Neural cell (in vitro differentiated cells): Measurements from ENCODE around the gene NTNG1. TPM values are rescaled to one million over a fixed set of nuclear protein-coding genes. Genes with fewer than 3 reads are reported as not detected.

Source experiments
- H2AFZ ChIP-seq: fragments of 200-600, 300-800 bp; sonication (generic), shearing (Covaris generic); 2 replicates; pipeline ENCODE4 v1.6.0; 2014; ENCODE audit warnings: low read depth, mild to moderate bottlenecking, antibody characterized with exemption, low read length, moderate library complexity
- H3F3A ChIP-seq: fragments of 200-600 bp; shearing (Covaris generic); 2 replicates; pipeline ENCODE4 v1.6.1; 2016; ENCODE audit warnings: mild to moderate bottlenecking, moderate library complexity, mixed read lengths, antibody characterized with exemption, low read length; ENCODE audit not compliant: insufficient read depth, poor library complexity, severe bottlenecking
- H3K27ac ChIP-seq: fragments of 200-600, 300-800 bp; sonication (generic), shearing (Covaris generic); 2 replicates; pipeline ENCODE4 v1.5.1; 2014; ENCODE audit warnings: mild to moderate bottlenecking, low read length, moderate library complexity
- H3K27me3 ChIP-seq: fragments of 300-800, 200-600 bp; sonication (generic), shearing (Covaris generic); 2 replicates; pipeline ENCODE4 v1.6.0; 2014; ENCODE audit warnings: mild to moderate bottlenecking, low read depth, low read length, moderate library complexity; ENCODE audit not compliant: insufficient read depth
- H3K36me3 ChIP-seq: fragments of 300-800, 200-600 bp; sonication (generic), shearing (Covaris generic); 2 replicates; pipeline ENCODE4 v1.5.1; 2014; ENCODE audit warnings: mild to moderate bottlenecking, antibody characterized with exemption, low read length, moderate library complexity; ENCODE audit not compliant: insufficient read depth
- H3K4me2 ChIP-seq: fragments of 300-800, 200-600 bp; sonication (generic), shearing (Covaris generic); 2 replicates; pipeline ENCODE4 v1.6.0; 2014; ENCODE audit warnings: mild to moderate bottlenecking, low read length
- H3K4me3 ChIP-seq: fragments of 300-800, 200-600 bp; sonication (generic), shearing (Covaris generic); 2 replicates; pipeline ENCODE4 v1.5.1; 2014; ENCODE audit warnings: mild to moderate bottlenecking, low read length, moderate library complexity
- H3K79me2 ChIP-seq: fragments of 200-600 bp; shearing (Covaris generic); replicated peaks from 2 replicates; pipeline ENCODE4 v1.6.0; 2014; ENCODE audit warnings: mild to moderate bottlenecking, low read length, moderate library complexity; ENCODE audit not compliant: insufficient read depth
- H3K9ac ChIP-seq: fragments of 300-800, 200-600 bp; sonication (generic), shearing (Covaris generic); 2 replicates; pipeline ENCODE4 v1.6.1; 2016; ENCODE audit warnings: mild to moderate bottlenecking, low read length, mixed read lengths
- H3K9me2 ChIP-seq: fragments of 200-600 bp; shearing (Covaris generic); 2 replicates; pipeline ENCODE4 v1.6.1; 2016; ENCODE audit warnings: mild to moderate bottlenecking, low read length, mixed read lengths; ENCODE audit not compliant: insufficient read depth
- H3K9me3 ChIP-seq: fragments of 200-600, 300-800 bp; sonication (generic), shearing (Covaris generic); 2 replicates; pipeline ENCODE4 v1.6.1; 2016; ENCODE audit warnings: mild to moderate bottlenecking, mixed run types, low read length, moderate library complexity, mixed read lengths
- H4K20me1 ChIP-seq: fragments of 200-600 bp; shearing (Covaris generic); 2 replicates; pipeline ENCODE4 v1.6.1; 2016; ENCODE audit warnings: mild to moderate bottlenecking, mixed run types; ENCODE audit not compliant: insufficient read depth
- CTCF ChIP-seq: fragments of 450-650 bp; IDR thresholded peaks from 2 replicates; pipeline ENCODE4 v1.5.1; 2014; ENCODE audit warnings: antibody characterized with exemption, mild to moderate bottlenecking, moderate library complexity; ENCODE audit not compliant: poor library complexity, severe bottlenecking
- EP300 ChIP-seq: fragments of 450-650 bp; conservative IDR thresholded peaks from 2 replicates; pipeline ENCODE4 v1.6.1; 2014; ENCODE audit warnings: antibody characterized with exemption, mild to moderate bottlenecking, moderate library complexity; ENCODE audit not compliant: poor library complexity, severe bottlenecking
- EZH2 ChIP-seq: fragments of 200-600, 300-800 bp; shearing (Covaris generic), sonication (generic); IDR thresholded peaks from 2 replicates; pipeline ENCODE4 v1.6.1; 2014; ENCODE audit warnings: antibody characterized with exemption, low read length, borderline replicate concordance, mild to moderate bottlenecking; ENCODE audit not compliant: insufficient read depth, poor library complexity, severe bottlenecking
- MXI1 ChIP-seq: fragments of 450-650 bp; conservative IDR thresholded peaks from 2 replicates; pipeline ENCODE4 v1.6.1; 2014; ENCODE audit warnings: antibody characterized with exemption, mild to moderate bottlenecking; ENCODE audit not compliant: poor library complexity, severe bottlenecking
- POLR2AphosphoS5 ChIP-seq: IDR thresholded peaks from 2 replicates; pipeline ENCODE4 v1.6.1; 2012
- RAD21 ChIP-seq: fragments of 450-650 bp; conservative IDR thresholded peaks from 2 replicates; pipeline ENCODE4 v1.6.1; 2014; ENCODE audit warnings: antibody characterized with exemption, mild to moderate bottlenecking, moderate library complexity
- REST ChIP-seq: IDR thresholded peaks from 2 replicates; pipeline ENCODE4 v1.6.1; 2012; ENCODE audit warnings: borderline replicate concordance
- SMC3 ChIP-seq: fragments of 450-650 bp; conservative IDR thresholded peaks from 2 replicates; pipeline ENCODE4 v1.6.1; 2014; ENCODE audit warnings: antibody characterized with exemption, mild to moderate bottlenecking, moderate library complexity; ENCODE audit not compliant: poor library complexity
- TAF1 ChIP-seq: IDR thresholded peaks from 2 replicates; pipeline ENCODE4 v1.6.1; 2012; ENCODE audit warnings: low read depth
- polyA plus RNA-seq: library from polyadenylated mRNA; depleted of rRNA; stranded (reverse); fragments of >200 nt; gene quantifications from 2 replicates; pipeline ENCODE4 v1.2.3, GENCODE V29; 2014

Gene NTNG1
- polyA plus RNA-seq, 1 donor from 2014 or later: not detected

GRCh38 chr1:107195476-107195875 lies 54.6 kb downstream of the NTNG1 start:
- Histone ChIP-seq H3F3A (no peaks in the 10 kb centered on the region), H3K9ac (no peak overlapping the region), H3K9me3 (no peaks in the 10 kb centered on the region), H3K36me3 (no peaks in the 10 kb centered on the region), H3K27ac (no peak overlapping the region), H2AFZ (no peak overlapping the region), H3K79me2 (no peaks in the 10 kb centered on the region), H3K9me2 (no peaks in the 10 kb centered on the region), H4K20me1 (no peaks in the 10 kb centered on the region), H3K4me3 (no peak overlapping the region), H3K27me3 (no peaks in the 10 kb centered on the region), H3K4me2 (no peak overlapping the region)
- no peak for TF ChIP-seq EZH2
- no peak for TF ChIP-seq SMC3
- TF ChIP-seq MXI1: no peak
- no peak for TF ChIP-seq REST
- TF ChIP-seq RAD21: no peak
- no peak for TF ChIP-seq EP300
- TF ChIP-seq CTCF: no peak
- TF ChIP-seq POLR2AphosphoS5: no peak
- TF ChIP-seq TAF1: no peak

GRCh38 chr1:107196973-107197562 lies 56.2 kb downstream of the NTNG1 start:
- Histone ChIP-seq H3F3A (no peaks in the 10 kb centered on the region), H3K27me3 (no peaks in the 10 kb centered on the region), H3K79me2 (no peaks in the 10 kb centered on the region), H3K9me2 (no peaks in the 10 kb centered on the region), H3K36me3 (no peaks in the 10 kb centered on the region), H2AFZ (no peak overlapping the region), H3K27ac (no peak overlapping the region), H4K20me1 (no peaks in the 10 kb centered on the region), H3K9ac (no peak overlapping the region), H3K9me3 (no peaks in the 10 kb centered on the region), H3K4me3 (no peak overlapping the region), H3K4me2 (no peak overlapping the region)
- TF ChIP-seq POLR2AphosphoS5 (no peak), REST (no peak), EP300 (no peak), SMC3 (no peak), EZH2 (no peak), MXI1 (no peak), CTCF (peak; percentile 13), TAF1 (no peak)
